Muscle layer of colon (tissue), 2 donors: ENCODE data around the gene CFAP410.

Source experiments
- H3K27ac ChIP-seq: one replicate; pipeline ENCODE4 v1.7.0; 2013; ENCODE audit warnings: low read depth, mild to moderate bottlenecking, low read length, moderate library complexity
- H3K27me3 ChIP-seq, 2 donors: one replicate each; pipeline ENCODE4 v1.7.0; 2013; ENCODE audit warnings: low read length in 2 of 2, mild to moderate bottlenecking in 2 of 2; ENCODE audit not compliant: insufficient read depth in 2 of 2, control insufficient read depth in 1 of 2
- H3K36me3 ChIP-seq: one replicate; pipeline ENCODE4 v1.7.0; 2013; ENCODE audit warnings: mild to moderate bottlenecking, low read length; ENCODE audit not compliant: insufficient read depth
- H3K4me1 ChIP-seq: one replicate; pipeline ENCODE4 v1.7.0; 2013; ENCODE audit warnings: mild to moderate bottlenecking, low read length; ENCODE audit not compliant: insufficient read depth
- H3K4me3 ChIP-seq, 2 donors: one replicate each; pipeline ENCODE4 v1.7.0; 2013; ENCODE audit warnings: low read length in 2 of 2, low read depth in 1 of 2, mild to moderate bottlenecking in 1 of 2, moderate library complexity in 1 of 2
- H3K9ac ChIP-seq: one replicate; pipeline ENCODE4 v1.7.0; 2013; ENCODE audit warnings: low read length
- H3K9me3 ChIP-seq: one replicate; pipeline ENCODE4 v1.7.0; 2013; ENCODE audit warnings: mild to moderate bottlenecking, low read length
- donor health status: abdominal sarcoma.
- donor health status: Adenocarcinoma of cecum.

Gene CFAP410

DNA sequence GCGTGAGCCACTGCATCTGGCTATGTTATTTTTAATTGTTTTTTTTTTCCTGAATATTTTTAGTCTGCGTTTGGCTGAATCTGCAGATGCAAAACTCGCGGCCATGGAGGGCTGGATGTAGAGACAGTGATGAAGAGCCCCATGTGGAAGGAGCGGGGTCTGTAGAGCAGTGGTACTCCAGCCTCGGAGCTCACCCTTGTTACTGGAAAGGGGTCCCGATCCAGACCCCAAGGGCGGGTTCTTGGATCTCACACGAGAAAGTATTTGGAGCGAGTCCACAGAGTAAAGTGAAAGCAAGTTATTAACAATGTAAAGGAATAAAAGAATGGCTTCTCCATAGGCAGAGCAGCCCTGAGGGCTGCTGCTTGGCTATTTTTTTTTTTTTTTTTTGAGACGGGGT, 17.0 kb upstream of the CFAP410 start:
- Histone ChIP-seq H3K4me3 (no peak overlapping the region), H3K9ac (no peak overlapping the region), H3K36me3 (no peaks in the 10 kb centered on the region), H3K27ac (no peak overlapping the region), H3K9me3 (no peaks in the 10 kb centered on the region), H3K4me1 (no peaks in the 10 kb centered on the region), H3K27me3 (peaks cover 4 to 11% of the 10 kb centered on the region in 2 donors)

DNA sequence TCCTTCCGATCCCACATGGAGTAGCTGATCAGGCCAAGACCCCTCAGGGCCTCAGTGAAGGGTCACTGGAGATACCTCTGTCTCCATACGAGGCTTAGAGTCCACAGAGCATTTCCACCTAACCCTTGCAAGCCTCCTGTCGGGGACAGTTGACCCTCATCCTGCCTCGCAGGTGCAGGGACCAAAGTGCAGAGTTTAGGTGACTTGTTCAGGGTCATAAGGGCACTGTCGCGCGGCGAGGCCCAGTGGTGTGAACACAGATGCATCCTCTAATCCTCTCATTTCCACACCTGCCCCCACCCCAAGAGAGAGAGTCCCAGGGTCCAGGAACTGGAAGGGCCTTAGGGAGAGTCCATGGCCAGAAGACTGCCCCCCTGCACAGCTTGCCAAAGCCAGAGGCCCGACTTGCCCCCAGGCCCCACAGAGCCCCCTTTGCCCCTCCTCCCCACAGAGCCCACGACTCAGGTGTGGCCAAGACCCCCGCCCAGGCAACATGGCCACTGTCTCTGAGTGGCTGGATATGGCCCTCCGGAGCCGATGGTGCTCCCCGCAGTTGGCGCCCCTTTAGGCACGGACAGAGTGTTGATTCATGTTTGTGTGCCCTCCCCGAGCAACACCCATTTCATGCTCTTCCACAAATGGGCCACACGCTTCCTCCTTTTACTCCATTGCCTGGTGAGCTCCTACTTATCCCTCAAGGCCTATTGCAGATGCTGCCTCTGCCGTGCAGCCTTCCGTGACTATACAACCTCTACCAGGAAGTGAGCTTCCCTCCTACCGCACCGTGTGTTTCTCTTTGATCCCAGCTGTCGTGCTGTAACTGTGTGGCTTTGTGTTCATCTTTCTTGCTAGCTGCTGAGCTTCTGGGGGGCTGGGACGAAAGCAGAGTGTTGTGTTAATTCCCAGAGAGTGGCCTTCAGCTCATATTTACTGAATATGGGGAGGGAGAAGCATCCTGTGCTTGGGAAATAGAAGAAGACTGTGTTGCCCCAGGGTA, 15.9 kb upstream of the CFAP410 start:
- no peak overlapping the region for H3K9ac ChIP-seq
- H3K27me3 ChIP-seq, result peaks cover 4 to 16% of the 10 kb centered on the region in 2 donors
- H3K4me1 ChIP-seq, result no peaks in the 10 kb centered on the region
- H3K4me3 ChIP-seq, result no peak overlapping the region
- H3K27ac ChIP-seq, result no peak overlapping the region
- H3K9me3 ChIP-seq, result no peaks in the 10 kb centered on the region
- H3K36me3 ChIP-seq, result no peaks in the 10 kb centered on the region

GRCh38 chr21:44354001-44354405, 14.8 kb upstream of the CFAP410 start:
- Histone ChIP-seq H3K27ac (no peak overlapping the region), H3K4me3 (no peak overlapping the region), H3K9me3 (no peaks in the 10 kb centered on the region), H3K27me3 (peaks cover 4 to 24% of the 10 kb centered on the region in 2 donors), H3K9ac (no peak overlapping the region), H3K4me1 (no peaks in the 10 kb centered on the region), H3K36me3 (no peaks in the 10 kb centered on the region)

GRCh38 chr21:44353191-44353970, 14.2 kb upstream of the CFAP410 start, which contains the start of gene TRPM2:
Gene TRPM2 (plus strand): TSS chr21:44353621. CDS start chr21:44353701, 80 bp downstream.
- H3K9ac ChIP-seq, result no peak within 1 kb of the TSS
- no peaks in the 10 kb centered on the region for H3K4me1 ChIP-seq
- no peaks in the 10 kb centered on the region for H3K9me3 ChIP-seq
- H3K27me3 ChIP-seq, result peaks cover 4 to 30% of the 10 kb centered on the region in 2 donors
- no peak within 1 kb of the TSS for H3K27ac ChIP-seq
- no peaks in the 10 kb centered on the region for H3K36me3 ChIP-seq
- H3K4me3 ChIP-seq, result no peak within 1 kb of the TSS

- no peaks in the 10 kb centered on the region for H3K4me1 ChIP-seq
Observed at GRCh38 chr21:44352253-44352860, 13.2 kb upstream of the CFAP410 start.

DNA sequence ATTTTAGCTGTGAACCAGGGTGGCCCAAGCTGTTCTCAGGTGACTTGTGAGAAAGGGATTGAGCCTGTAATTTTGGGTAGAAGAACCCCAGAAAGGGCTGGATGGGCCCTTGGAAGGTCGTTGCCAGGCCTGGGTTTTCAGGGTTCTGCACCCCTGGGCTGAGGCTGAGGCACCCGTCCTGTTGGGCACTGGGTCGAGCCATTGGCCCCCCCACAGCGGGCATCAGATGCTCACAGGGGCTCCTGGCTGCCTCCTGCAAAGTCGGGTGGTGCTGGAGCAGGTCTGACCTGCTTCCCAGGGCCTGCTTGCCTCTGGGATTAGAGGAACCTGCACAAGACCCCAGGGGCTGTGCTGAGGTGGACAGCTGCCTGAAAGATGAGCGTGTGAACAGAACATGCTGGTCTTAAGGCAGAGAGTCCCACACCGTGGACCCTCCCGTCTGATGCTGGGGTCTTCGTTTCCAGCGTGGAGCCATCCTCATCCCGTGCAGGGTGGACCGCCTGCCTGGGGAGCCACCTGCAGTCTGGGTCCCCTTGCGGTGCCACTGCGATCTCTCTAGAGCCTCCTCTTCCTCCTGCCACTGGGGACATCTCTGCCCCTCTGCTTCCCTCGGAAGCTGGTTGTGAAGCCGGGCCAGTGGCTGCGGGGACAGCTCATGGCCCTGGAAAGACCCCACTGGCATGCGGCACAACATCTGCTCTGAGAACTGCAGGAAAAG, 12.5 kb upstream of the CFAP410 start:
- Histone ChIP-seq H3K9ac (no peak overlapping the region), H3K4me3 (no peak overlapping the region), H3K4me1 (no peaks in the 10 kb centered on the region), H3K27me3 (peaks cover 4 to 34% of the 10 kb centered on the region in 2 donors), H3K9me3 (no peaks in the 10 kb centered on the region), H3K36me3 (no peaks in the 10 kb centered on the region), H3K27ac (no peak overlapping the region)

More at GRCh38 chr21:44352253-44352860, 13.2 kb upstream of the CFAP410 start:
- Histone ChIP-seq H3K4me3 (no peak overlapping the region), H3K27me3 (peaks cover 4 to 34% of the 10 kb centered on the region in 2 donors), H3K9ac (no peak overlapping the region), H3K36me3 (no peaks in the 10 kb centered on the region), H3K27ac (no peak overlapping the region), H3K9me3 (no peaks in the 10 kb centered on the region)

DNA sequence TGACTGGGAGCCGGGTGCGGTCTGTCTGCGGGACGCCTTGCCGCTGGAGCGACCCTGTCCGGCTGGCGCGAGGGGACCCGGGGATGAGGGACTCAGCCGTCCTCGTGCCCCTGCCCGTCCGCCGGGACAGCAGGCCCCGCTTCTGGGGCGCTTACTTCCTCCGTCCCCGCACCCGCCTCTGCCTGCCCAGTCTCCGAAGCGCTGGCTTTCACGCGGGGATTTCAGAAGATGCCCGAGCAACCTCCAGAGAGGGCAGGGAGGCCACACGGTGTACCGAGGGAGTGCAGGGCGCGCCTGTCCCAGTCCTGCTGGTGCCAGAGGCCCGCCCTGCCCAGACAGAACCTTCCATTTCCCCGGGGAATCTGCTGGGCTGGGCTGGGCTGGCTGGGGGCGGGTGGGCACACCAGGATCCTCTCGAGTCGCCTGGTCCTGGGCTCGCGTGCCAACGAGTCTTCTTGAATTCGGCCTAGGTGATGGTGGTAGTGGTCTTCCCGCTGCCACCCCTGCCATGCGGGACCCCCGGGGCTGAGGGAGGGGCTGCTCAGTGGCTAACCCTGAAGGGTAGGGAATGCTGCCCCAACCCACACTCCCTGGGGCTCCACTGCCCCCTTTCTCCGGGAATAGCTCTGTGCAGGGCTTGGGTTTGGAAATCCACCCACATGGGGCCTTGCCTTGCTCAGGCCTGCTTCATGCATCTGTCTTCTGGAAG, 11.7 kb upstream of the CFAP410 start:
- Histone ChIP-seq H3K4me3 (no peak overlapping the region), H3K4me1 (no peaks in the 10 kb centered on the region), H3K27ac (no peak overlapping the region), H3K27me3 (peaks cover 4 to 34% of the 10 kb centered on the region in 2 donors), H3K9me3 (no peaks in the 10 kb centered on the region), H3K36me3 (no peaks in the 10 kb centered on the region), H3K9ac (no peak overlapping the region)

DNA sequence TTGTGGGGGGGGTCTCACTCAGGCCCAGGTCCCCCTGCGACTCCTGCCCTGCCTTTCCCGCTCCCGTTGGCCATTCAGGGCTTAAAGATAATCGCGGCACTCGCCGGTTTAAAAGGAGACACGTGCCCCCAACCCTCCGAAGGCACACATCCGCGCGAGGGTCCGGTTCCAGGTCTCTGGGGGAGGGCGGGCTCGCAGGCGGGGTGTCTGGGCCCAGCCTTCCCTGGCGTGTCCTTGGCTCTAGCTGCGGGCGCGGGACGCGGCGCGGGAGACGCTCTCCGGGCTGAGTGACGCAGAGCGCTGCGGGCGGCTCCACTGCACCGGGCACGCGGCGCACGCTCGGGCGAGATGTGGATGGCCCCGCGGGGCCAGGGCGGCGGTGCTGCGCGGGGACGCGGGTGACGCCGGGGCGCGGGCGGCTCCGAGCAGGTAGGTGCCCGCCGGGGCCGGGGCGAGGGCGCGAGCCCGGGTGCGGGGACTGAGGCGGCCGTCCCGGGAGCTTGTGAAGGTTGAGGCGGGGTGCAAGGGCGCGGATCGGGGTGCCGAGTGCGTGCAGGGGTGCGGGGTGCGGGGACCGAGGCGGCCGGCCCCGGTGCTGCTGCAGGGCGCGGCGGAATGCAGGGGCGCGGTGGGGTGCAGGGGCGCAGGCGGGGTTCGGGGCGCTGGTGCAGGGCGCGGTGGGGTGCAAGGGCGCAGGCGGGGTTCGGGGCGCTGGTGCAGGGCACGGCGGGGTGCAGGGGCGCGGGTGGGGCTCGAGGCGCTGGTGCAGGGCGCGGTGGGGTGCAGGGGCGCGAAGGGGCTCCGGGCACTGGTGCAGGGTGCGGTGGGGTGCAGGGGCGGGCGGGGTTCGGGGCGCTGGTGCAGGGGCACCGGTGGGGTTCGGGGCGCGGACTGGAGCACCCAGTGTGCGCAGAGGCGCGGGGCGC, 10.9 kb upstream of the CFAP410 start:
- Histone ChIP-seq H3K4me1 (no peaks in the 10 kb centered on the region), H3K27ac (no peak overlapping the region), H3K9ac (no peak overlapping the region), H3K27me3 (peaks cover 4 to 34% of the 10 kb centered on the region in 2 donors), H3K4me3 (no peak overlapping the region), H3K9me3 (no peaks in the 10 kb centered on the region), H3K36me3 (no peaks in the 10 kb centered on the region)

DNA sequence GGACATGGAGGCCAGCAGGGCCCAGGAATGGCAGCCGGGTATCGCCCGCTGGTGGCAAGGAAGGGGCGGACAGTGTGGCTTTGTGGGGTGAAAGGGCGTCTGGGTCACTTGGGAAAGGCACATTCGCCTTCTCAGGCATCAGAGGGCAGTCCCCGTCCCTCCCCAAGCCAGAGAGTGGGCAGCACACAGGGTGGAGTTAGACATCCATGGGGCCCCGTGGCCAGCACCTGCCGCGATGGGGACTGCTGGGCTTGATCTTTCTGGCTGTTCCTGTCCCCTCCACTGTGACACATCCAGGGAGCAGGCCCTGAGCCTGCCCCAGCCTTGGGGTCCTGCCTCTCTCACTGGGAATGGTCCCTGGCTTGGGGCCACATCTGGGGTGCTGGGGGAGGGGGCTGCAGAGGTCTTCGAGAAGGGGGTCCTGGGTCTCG, 10.2 kb upstream of the CFAP410 start:
- H3K27ac ChIP-seq, result no peak overlapping the region
- H3K9ac ChIP-seq, result no peak overlapping the region
- no peaks in the 10 kb centered on the region for H3K9me3 ChIP-seq
- no peaks in the 10 kb centered on the region for H3K36me3 ChIP-seq
- H3K4me3 ChIP-seq, result no peak overlapping the region
- H3K27me3 ChIP-seq, result peaks cover 4 to 34% of the 10 kb centered on the region in 2 donors
- H3K4me1 ChIP-seq, result no peaks in the 10 kb centered on the region
